Measurements from ENCODE around the gene C19orf38.

DNA sequence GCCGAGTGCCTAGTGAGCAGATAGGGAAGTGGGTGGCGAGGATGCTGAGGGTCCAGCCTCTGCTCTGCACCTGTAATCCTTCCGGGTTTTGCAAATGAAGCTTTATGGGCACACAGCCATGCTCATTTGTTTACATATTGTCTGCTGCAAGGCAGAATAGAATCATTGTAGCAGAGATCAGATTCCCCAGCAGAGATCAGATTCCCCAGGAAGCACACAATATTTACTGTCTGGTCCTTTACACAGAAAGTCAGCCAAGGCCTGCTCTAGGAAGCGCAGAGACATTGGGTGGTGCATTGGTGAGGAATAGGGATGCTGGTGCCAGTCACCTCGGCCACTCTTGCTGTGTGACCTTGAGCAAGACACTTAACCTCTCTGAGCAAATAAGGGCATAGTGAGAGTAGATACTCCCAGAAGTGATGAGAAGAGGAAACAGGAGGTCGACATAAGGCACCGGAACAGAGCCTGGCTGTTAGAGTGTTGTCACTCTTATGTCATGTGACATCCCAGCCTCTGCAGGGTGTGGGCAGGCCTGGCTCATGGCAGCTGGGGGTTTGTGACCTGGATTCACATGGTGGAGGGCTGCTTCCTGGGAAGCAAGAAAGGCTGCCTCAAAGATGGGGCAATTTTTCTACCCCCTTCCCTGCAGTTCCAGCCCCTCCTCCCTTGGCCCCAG is 48.8 kb downstream of the C19orf38 start:
- TF ChIP-seq, protein P1, sequence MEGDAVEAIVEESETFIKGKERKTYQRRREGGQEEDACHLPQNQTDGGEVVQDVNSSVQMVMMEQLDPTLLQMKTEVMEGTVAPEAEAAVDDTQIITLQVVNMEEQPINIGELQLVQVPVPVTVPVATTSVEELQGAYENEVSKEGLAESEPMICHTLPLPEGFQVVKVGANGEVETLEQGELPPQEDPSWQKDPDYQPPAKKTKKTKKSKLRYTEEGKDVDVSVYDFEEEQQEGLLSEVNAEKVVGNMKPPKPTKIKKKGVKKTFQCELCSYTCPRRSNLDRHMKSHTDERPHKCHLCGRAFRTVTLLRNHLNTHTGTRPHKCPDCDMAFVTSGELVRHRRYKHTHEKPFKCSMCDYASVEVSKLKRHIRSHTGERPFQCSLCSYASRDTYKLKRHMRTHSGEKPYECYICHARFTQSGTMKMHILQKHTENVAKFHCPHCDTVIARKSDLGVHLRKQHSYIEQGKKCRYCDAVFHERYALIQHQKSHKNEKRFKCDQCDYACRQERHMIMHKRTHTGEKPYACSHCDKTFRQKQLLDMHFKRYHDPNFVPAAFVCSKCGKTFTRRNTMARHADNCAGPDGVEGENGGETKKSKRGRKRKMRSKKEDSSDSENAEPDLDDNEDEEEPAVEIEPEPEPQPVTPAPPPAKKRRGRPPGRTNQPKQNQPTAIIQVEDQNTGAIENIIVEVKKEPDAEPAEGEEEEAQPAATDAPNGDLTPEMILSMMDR (IDR thresholded peaks at IDR 0.05): no peak
- no peak for TF ChIP-seq POLR2A (IDR thresholded peaks at IDR 0.05)

Data from lower leg skin (tissue), 3 donors.